Thoracic aorta (tissue), 2 donors: ENCODE results near the gene SRF. TPM values are rescaled to one million over a fixed set of nuclear protein-coding genes. Genes with fewer than 3 reads are reported as not detected.

Experiments
- ATAC-seq: fragments of 150-250 bp; one replicate; pipeline ENCODE4 v1.8.0; 2017; ENCODE audit warnings: low read depth; ENCODE audit not compliant: insufficient number of reproducible peaks, low FRiP score
- DNase-seq: peaks from one replicate; pipeline ENCODE4 v3.0.0-alpha.2; 2020; ENCODE audit warnings: low spot score
- H3K27ac ChIP-seq, 2 donors: fragments of 200-600 bp; sonication (generic); 1 replicate in 1 of 2; 2 replicates in 1 of 2; pipeline ENCODE4 v1.5.1; 2016; ENCODE audit warnings: mild to moderate bottlenecking in 2 of 2, moderate library complexity in 2 of 2
- H3K27me3 ChIP-seq: fragments of 200-600 bp; sonication (generic); replicated peaks from 2 replicates; pipeline ENCODE4 v1.6.0; 2016; ENCODE audit warnings: mild to moderate bottlenecking; ENCODE audit not compliant: insufficient read depth
- H3K36me3 ChIP-seq: fragments of 200-600 bp; sonication (generic); one replicate; pipeline ENCODE4 v1.5.1; 2016
- H3K4me1 ChIP-seq, 2 donors: fragments of 200-600 bp; sonication (generic); 1 replicate in 1 of 2; 2 replicates in 1 of 2; pipeline versions ENCODE4 v1.5.1 to v1.6.0; 2016; ENCODE audit warnings: low read depth in 2 of 2, mild to moderate bottlenecking in 1 of 2; ENCODE audit not compliant: control insufficient read depth in 1 of 2
- H3K4me3 ChIP-seq: fragments of 200-600 bp; sonication (generic); 2 replicates; pipeline ENCODE4 v1.5.1; 2016; ENCODE audit warnings: mild to moderate bottlenecking
- H3K9me3 ChIP-seq: fragments of 200-600 bp; sonication (generic); 2 replicates; pipeline ENCODE4 v1.5.1; 2016
- total RNA-seq, 2 donors: library from RNA; depleted of rRNA; stranded (reverse); fragments of >200 nt; gene quantifications; one replicate each; pipeline versions ENCODE4 v1.1.0 to v1.2.3, GENCODE V29; 2016
- TF ChIP-seq, protein P1 (sequence below): fragments of 200-600 bp; sonication (generic); IDR thresholded peaks from one replicate; pipeline ENCODE4 v1.5.1; 2019; ENCODE audit warnings: antibody characterized with exemption

SRF gene
- total RNA-seq, 2 donors from 2014 or later: 79.5 to 99.0 TPM

GRCh38 chr6:43213431-43213830, 42.4 kb downstream of the SRF start:
- ATAC-seq: no peak
- TF ChIP-seq, protein P1, sequence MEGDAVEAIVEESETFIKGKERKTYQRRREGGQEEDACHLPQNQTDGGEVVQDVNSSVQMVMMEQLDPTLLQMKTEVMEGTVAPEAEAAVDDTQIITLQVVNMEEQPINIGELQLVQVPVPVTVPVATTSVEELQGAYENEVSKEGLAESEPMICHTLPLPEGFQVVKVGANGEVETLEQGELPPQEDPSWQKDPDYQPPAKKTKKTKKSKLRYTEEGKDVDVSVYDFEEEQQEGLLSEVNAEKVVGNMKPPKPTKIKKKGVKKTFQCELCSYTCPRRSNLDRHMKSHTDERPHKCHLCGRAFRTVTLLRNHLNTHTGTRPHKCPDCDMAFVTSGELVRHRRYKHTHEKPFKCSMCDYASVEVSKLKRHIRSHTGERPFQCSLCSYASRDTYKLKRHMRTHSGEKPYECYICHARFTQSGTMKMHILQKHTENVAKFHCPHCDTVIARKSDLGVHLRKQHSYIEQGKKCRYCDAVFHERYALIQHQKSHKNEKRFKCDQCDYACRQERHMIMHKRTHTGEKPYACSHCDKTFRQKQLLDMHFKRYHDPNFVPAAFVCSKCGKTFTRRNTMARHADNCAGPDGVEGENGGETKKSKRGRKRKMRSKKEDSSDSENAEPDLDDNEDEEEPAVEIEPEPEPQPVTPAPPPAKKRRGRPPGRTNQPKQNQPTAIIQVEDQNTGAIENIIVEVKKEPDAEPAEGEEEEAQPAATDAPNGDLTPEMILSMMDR: no peak
- Histone ChIP-seq H3K4me3 (no peak overlapping the region), H3K27me3 (no peaks in the 10 kb centered on the region), H3K9me3 (no peaks in the 10 kb centered on the region), H3K36me3 (peaks cover 5% of the 10 kb centered on the region), H3K27ac (no peak overlapping the region), H3K4me1 (no peaks in the 10 kb centered on the region)
- no peak for DNase-seq

GRCh38 chr6:43215066-43215465, 44.0 kb downstream of the SRF start:
- no peaks in the 10 kb centered on the region for H3K9me3 ChIP-seq
- TF ChIP-seq, protein P1: no peak
- H3K4me1 ChIP-seq: no peaks in the 10 kb centered on the region
- ATAC-seq (no peak), DNase-seq (no peak)
- H3K27me3 ChIP-seq: no peaks in the 10 kb centered on the region
- peaks cover 5% of the 10 kb centered on the region for H3K36me3 ChIP-seq
- no peak overlapping the region for H3K27ac ChIP-seq
- H3K4me3 ChIP-seq: no peak overlapping the region

DNA sequence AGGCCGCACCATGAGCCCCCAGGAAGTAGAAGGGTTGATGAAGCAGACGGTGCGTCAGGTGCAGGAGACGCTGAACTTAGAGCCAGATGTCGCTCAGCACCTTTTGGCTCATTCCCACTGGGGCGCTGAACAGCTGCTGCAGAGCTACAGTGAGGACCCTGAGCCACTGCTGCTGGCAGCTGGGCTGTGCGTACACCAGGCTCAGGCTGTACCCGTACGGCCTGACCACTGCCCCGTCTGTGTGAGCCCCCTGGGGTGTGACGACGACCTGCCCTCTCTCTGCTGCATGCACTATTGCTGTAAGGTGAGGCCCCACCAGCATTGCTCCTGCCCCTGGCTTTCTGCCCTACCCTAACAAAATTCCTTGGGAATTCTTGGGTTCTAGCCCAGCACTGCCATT, 45.1 kb downstream of the SRF start:
- no peak for ATAC-seq

DNA sequence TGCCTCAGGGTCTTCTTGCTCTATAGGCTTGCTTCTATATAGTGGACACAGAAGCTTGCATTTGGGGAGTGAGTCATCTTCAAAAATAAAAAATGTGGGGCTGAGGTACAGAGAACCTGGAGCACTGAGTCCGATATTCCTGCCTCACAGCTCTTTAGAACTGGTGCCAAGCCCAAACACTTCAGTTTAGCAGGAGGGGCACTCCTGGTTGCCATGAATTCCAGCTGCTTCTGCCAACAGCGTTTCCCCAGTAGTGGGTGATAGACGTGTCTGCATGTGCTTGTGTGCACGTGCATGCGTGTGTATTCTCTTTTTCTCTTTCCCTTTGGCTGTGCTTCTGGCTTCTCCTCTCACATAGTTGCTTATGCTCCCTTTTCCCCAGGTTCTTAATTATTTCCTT, 46.3 kb downstream of the SRF start:
- Histone ChIP-seq H3K27me3 (no peaks in the 10 kb centered on the region), H3K27ac (no peak overlapping the region), H3K9me3 (no peaks in the 10 kb centered on the region), H3K4me1 (peaks cover 0 to 11% of the 10 kb centered on the region in 2 donors), H3K36me3 (peaks cover 5% of the 10 kb centered on the region), H3K4me3 (no peak overlapping the region)
- no peak for DNase-seq
- TF ChIP-seq, protein P1: no peak
- no peak for ATAC-seq

More for the DNA sequence above, 45.1 kb downstream of the SRF start:
- Histone ChIP-seq H3K36me3 (peaks cover 5% of the 10 kb centered on the region), H3K27me3 (no peaks in the 10 kb centered on the region), H3K27ac (no peak overlapping the region), H3K4me3 (no peak overlapping the region), H3K4me1 (peaks cover 0 to under 1% of the 10 kb centered on the region in 2 donors), H3K9me3 (no peaks in the 10 kb centered on the region)
- TF ChIP-seq, protein P1: no peak
- no peak for DNase-seq

DNA sequence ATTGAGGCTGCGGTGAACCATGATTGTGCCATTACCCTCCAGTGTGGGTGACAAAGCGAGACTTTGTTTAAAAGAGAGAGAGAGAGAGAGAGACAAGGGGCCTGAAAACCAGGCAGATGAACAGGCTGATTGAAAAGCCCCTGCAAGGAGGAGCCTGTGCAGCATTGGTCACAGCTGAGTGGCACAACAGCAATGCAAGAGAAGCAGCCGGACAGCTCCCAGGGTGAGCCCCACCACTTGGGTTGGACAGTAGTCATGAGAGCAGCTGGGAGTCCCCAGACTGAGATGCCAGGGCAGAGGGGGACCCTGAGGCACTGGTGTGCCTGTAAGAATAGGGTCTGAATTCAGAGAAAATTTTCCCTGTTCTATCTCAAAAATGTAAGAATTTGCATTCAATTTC, 48.0 kb downstream of the SRF start:
- H3K4me3 ChIP-seq: no peak overlapping the region
- TF ChIP-seq, protein P1: no peak
- DNase-seq: no peak
- no peaks in the 10 kb centered on the region for H3K9me3 ChIP-seq
- no peak for ATAC-seq
- H3K4me1 ChIP-seq: peaks cover 0 to 11% of the 10 kb centered on the region in 2 donors
- H3K27me3 ChIP-seq: no peaks in the 10 kb centered on the region
- H3K36me3 ChIP-seq: peaks cover 5% of the 10 kb centered on the region
- H3K27ac ChIP-seq: no peak overlapping the region
